Measurements from ENCODE around the gene RAET1E. TPM values are rescaled to one million over a fixed set of nuclear protein-coding genes. Genes with fewer than 3 reads are reported as not detected.

RAET1E gene
- total RNA-seq, 1 experiment from 2014 or later: not detected

- no TSS peak for BruUV-seq (replicated peaks)
- Mint-ChIP-seq H3K36me3 (ENCODE audit: insufficient read depth, unreplicated experiment) (no peaks in the 10 kb centered on the region), H3K27me3 (ENCODE audit: unreplicated experiment) (no peaks in the 10 kb centered on the region), H3K27ac (ENCODE audit: unreplicated experiment) (no peak overlapping the region), H3K4me3 (ENCODE audit: low read depth, unreplicated experiment) (no peak overlapping the region), H3K9me3 (ENCODE audit: low read depth, unreplicated experiment) (no peaks in the 10 kb centered on the region), H3K4me1 (ENCODE audit: low read depth, unreplicated experiment) (peaks cover 39% of the 10 kb centered on the region)
- intact Hi-C loops (cut with micrococcal nuclease; ENCODE audit: unreplicated experiment): no loop called here
- DNase-seq: no peak
- CTCF ChIA-PET: no interaction called here
- TF ChIP-seq CTCF (IDR thresholded peaks at IDR 0.05; ENCODE audit: unreplicated experiment): no peak
These were observed 7.3 kb downstream of the RAET1E start for GRCh38 chr6:149890629-149891045.

- H3K4me3 Mint-ChIP-seq (ENCODE audit: low read depth, unreplicated experiment): no peak overlapping the region
- no peak overlapping the region for H3K27ac Mint-ChIP-seq (ENCODE audit: unreplicated experiment)
- H3K9me3 Mint-ChIP-seq (ENCODE audit: low read depth, unreplicated experiment): no peaks in the 10 kb centered on the region
- BruUV-seq (replicated peaks): no TSS peak
- no peaks in the 10 kb centered on the region for H3K36me3 Mint-ChIP-seq (ENCODE audit: insufficient read depth, unreplicated experiment)
- intact Hi-C loops (cut with micrococcal nuclease; ENCODE audit: unreplicated experiment): no loop called here
- no peak for TF ChIP-seq CTCF (IDR thresholded peaks at IDR 0.05; ENCODE audit: unreplicated experiment)
- H3K27me3 Mint-ChIP-seq (ENCODE audit: unreplicated experiment): no peaks in the 10 kb centered on the region
- H3K4me1 Mint-ChIP-seq (ENCODE audit: low read depth, unreplicated experiment): peaks cover 26% of the 10 kb centered on the region
- DNase-seq: no peak
- CTCF ChIA-PET: no interaction called here
These were observed 8.6 kb downstream of the RAET1E start for GRCh38 chr6:149889326-149889725.

- CTCF ChIA-PET: no interaction called here
- Mint-ChIP-seq H3K9me3 (ENCODE audit: low read depth, unreplicated experiment) (no peaks in the 10 kb centered on the region), H3K4me3 (ENCODE audit: low read depth, unreplicated experiment) (no peak overlapping the region), H3K27me3 (ENCODE audit: unreplicated experiment) (no peaks in the 10 kb centered on the region), H3K36me3 (ENCODE audit: insufficient read depth, unreplicated experiment) (no peaks in the 10 kb centered on the region), H3K27ac (ENCODE audit: unreplicated experiment) (no peak overlapping the region), H3K4me1 (ENCODE audit: low read depth, unreplicated experiment) (peaks cover 26% of the 10 kb centered on the region)
- no peak for TF ChIP-seq CTCF (IDR thresholded peaks at IDR 0.05; ENCODE audit: unreplicated experiment)
- intact Hi-C loops (cut with micrococcal nuclease; ENCODE audit: unreplicated experiment): no loop called here
- no peak for DNase-seq
- BruUV-seq (replicated peaks): no TSS peak
These were observed 9.3 kb downstream of the RAET1E start for GRCh38 chr6:149888659-149889058.

GRCh38 chr6:149888093-149888492, 9.8 kb downstream of the RAET1E start:
- intact Hi-C loops (cut with micrococcal nuclease; ENCODE audit: unreplicated experiment): no loop called here
- DNase-seq: no peak
- H3K9me3 Mint-ChIP-seq (ENCODE audit: low read depth, unreplicated experiment): no peaks in the 10 kb centered on the region
- no peak overlapping the region for H3K4me3 Mint-ChIP-seq (ENCODE audit: low read depth, unreplicated experiment)
- H3K4me1 Mint-ChIP-seq (ENCODE audit: low read depth, unreplicated experiment): peaks cover 26% of the 10 kb centered on the region
- H3K36me3 Mint-ChIP-seq (ENCODE audit: insufficient read depth, unreplicated experiment): no peaks in the 10 kb centered on the region
- BruUV-seq (replicated peaks): no TSS peak
- H3K27ac Mint-ChIP-seq (ENCODE audit: unreplicated experiment): no peak overlapping the region
- no peak for TF ChIP-seq CTCF (IDR thresholded peaks at IDR 0.05; ENCODE audit: unreplicated experiment)
- no peaks in the 10 kb centered on the region for H3K27me3 Mint-ChIP-seq (ENCODE audit: unreplicated experiment)
- CTCF ChIA-PET: no interaction called here

- CTCF ChIA-PET: no interaction called here
- no peaks in the 10 kb centered on the region for H3K27me3 Mint-ChIP-seq (ENCODE audit: unreplicated experiment)
These were observed 10.6 kb downstream of the RAET1E start for GRCh38 chr6:149887343-149887742.

More at GRCh38 chr6:149887343-149887742, 10.6 kb downstream of the RAET1E start:
- H3K36me3 Mint-ChIP-seq (ENCODE audit: insufficient read depth, unreplicated experiment): no peaks in the 10 kb centered on the region
- peak overlapping the region; percentile 1 for H3K27ac Mint-ChIP-seq (ENCODE audit: unreplicated experiment)
- TF ChIP-seq CTCF (IDR thresholded peaks at IDR 0.05; ENCODE audit: unreplicated experiment): no peak
- DNase-seq: no peak
- intact Hi-C loops (cut with micrococcal nuclease; ENCODE audit: unreplicated experiment): no loop called here
- H3K9me3 Mint-ChIP-seq (ENCODE audit: low read depth, unreplicated experiment): no peaks in the 10 kb centered on the region
- H3K4me1 Mint-ChIP-seq (ENCODE audit: low read depth, unreplicated experiment): peaks cover 26% of the 10 kb centered on the region
- no peak overlapping the region for H3K4me3 Mint-ChIP-seq (ENCODE audit: low read depth, unreplicated experiment)
- BruUV-seq (replicated peaks): no TSS peak

Measured in Calu3 (cell line).